Activated naive CD4-positive, alpha-beta T cell (primary cell): ENCODE data around the gene EPS8.
"Not testable (repeated sequence)": the region's sequence is repeated elsewhere in the genome, so short reads cannot be mapped to it uniquely, and the experiment has no call there.

ENCODE experiments used
- DNase-seq, 4 experiments: peaks; one replicate each; lab custom pipeline; 2025; lab: John Stamatoyannopoulos, UW

Gene EPS8

DNA sequence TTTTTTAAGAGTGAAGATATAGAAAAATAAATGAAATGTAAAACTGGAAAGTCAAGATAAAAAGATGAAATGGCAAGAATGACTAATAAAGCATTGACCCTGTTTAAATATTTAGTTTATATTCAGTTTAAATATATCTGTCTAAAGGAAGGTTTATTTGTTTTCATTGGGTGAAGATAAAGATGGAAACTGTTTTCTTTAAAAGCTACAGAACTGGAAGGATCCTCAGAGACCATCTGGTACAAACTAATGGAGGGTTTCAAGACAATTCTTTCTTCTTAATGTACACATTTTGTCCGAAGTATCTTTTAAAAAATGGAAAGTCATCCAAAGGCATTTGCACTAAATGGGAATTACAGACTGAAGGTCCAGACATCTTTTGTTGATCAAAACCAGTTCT is 142.6 kb downstream of the EPS8 start:
- DNase-seq: no peak

DNA sequence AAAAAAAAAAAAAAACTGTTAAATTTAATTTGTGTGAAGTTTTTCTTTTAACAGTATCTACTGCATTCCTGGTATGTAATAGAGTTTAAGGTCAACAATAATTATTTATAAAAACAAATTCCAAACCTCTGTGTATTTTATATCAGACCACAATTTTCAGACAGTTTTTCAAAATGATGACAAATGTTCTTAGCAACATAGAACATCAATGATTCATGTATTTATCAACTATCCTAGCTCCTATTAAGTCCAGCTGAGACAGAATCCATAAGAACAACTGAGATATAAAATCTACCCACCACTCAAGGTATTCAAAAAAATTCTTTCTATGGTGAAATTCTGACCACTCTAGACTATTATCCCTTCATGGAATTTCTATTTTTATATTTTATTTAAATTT is 144.5 kb downstream of the EPS8 start:
- no peak for DNase-seq

DNA sequence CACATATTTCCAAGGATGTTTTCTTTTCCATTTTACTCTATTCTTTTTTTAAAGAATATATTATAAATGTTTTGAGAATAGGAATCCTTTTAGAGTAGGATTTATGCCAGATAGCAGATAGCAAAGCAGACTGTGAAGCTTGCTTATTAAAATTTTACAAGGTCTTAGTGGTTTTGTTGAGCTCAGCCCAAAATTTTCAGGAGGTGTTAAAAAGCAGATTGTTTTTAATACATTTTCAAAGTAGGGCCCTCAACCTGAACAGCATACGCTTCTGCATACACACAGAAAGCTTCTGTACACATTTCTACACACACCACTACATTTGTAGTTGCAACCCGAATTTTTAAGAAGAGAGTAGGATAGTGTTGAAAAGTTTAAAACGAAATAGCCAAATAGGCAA is 151.0 kb downstream of the EPS8 start:
- DNase-seq: no peak

- no peak for DNase-seq
Observed at GRCh38 chr12:15636060-15636890, 152.9 kb downstream of the EPS8 start.

- no peak for DNase-seq
Observed at GRCh38 chr12:15634010-15634683, 155.0 kb downstream of the EPS8 start.

GRCh38 chr12:15633201-15633600 is 156.0 kb downstream of the EPS8 start:
- DNase-seq: no peak

DNA sequence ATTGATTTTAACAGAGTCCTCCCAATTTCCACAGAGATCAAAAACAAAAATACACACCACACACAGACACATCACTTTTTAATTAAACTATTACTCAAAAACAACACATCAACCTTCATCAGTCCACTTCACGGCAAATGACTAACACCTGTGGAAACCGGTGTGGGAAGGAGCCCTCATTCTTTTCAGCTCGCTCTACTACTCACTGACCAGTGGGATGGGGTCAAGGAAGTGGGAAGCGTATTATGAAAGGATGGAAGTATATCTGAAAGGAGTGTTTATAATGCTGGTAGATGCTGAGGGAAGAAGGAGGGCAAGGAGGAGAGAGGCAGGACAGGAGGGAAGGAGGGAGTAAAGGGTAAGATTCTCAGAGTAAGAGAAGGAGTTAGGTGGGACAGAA is 156.5 kb downstream of the EPS8 start:
- DNase-seq: no peak

DNA sequence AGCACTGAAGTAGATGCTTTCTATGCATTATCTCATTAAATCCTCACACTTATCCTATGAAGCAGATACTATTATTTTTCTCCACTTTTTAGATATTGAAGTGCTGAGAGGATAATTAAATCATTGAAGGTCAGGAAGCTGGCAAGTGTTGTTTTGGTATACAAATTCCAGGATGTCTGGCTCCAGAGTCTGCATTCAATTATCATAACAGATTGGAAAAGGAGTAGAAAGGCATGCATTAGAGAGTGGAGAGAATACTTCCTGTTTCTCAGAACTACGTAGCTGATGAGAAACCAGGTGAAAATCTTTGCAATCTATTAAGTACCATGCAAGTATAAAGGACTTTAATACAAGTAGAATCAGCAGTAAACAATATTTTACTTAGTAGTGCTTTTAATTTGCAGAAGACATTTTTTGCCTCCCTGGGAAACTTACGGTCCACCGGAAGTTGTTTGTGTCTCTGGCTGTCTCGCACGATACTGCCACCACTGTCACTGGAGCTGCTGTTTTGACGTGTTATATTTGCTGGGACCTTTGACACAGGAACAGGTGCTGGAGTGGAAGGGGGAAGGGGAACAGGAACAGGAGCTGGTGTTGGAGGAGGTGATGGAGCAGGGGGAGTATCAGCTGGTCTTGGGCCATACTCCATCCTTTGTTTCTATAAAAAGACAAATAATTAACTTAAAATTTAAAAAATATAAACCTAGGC is 158.0 kb downstream of the EPS8 start:
- DNase-seq: no peak

DNA sequence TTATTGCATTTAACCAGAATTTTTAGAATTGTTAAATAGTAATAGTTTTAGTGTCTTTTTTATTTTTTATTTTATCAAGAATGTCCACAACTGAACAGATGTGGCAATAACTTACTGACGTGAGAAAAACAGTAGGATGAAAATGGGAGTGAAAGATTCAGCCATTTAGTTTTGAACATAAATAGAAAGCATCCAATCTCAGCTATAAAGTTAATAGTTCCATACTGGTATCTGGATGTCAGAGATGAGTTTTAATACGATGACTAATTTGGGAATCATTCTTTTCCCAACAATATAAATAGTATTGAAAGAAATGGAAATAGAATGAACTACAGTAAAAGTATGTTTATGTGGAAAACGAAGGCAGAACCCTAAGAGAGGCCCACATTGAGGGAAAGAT is 159.4 kb downstream of the EPS8 start:
- DNase-seq: no peak

GRCh38 chr12:15629108-15629507 is 160.1 kb downstream of the EPS8 start:
- no peak for DNase-seq

GRCh38 chr12:15627995-15628945 is 160.9 kb downstream of the EPS8 start:
- DNase-seq: no peak

DNA sequence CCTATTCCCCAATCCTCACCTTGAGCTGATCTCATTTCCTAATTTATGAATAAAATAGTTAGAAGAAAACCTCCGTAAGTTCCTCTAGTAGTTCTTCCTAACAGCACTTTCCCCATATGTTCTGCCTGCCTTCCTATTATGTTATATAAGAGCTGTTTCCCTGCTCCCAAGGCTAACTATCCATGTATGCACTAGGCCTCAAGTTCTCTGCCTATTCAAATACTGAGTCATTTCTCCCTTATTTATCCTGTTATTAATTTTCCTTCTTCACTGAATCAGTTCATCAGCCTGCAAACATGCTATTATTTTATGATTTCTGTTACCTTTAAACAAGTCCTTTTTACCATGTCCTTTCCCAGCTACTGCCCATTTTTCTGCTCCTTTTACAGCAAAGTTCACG is 164.1 kb downstream of the EPS8 start:
- no peak for DNase-seq

DNA sequence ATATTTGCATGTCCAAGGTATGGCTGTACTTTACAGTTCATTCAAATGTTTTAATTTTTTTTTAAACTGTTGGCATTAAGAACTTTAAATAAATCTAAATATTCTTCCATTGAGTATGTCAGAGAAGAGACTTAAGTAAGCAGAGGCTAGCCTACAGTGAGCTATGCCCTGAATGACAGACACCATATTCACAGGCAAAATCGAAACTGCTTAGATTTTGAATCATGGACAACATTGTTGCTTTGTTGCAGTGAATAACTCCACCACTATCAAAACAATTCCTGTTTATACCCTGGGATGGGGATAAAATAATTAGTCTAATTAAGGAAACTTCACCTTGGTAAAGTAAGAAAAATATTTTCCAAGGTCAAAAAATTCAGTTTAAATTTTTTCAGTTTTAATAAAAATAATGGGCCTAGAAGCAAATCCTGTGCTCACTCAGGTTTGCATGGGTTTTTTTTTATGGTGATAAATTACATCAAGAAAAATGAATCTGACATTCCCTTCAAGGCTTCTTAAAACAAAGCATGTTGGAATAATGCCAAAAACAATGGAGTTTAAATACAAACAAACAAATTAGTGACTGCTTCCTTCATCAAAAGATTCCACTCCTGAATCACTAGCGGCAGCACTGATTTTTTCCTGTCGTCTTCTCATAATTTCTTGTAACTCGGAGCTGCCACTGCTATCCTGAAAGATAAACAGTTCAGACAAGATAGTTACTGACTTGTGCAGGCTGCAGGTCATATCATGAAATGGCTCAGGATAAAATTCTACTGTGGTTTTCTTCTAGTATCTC is 168.2 kb downstream of the EPS8 start:
- DNase-seq: no peak

GRCh38 chr12:15616495-15616894 is 172.7 kb downstream of the EPS8 start:
- not testable (repeated sequence) for DNase-seq

- no peak for DNase-seq
Observed at GRCh38 chr12:15613981-15614380, 175.2 kb downstream of the EPS8 start.

GRCh38 chr12:15608941-15609340 is 180.2 kb downstream of the EPS8 start:
- no peak for DNase-seq

DNA sequence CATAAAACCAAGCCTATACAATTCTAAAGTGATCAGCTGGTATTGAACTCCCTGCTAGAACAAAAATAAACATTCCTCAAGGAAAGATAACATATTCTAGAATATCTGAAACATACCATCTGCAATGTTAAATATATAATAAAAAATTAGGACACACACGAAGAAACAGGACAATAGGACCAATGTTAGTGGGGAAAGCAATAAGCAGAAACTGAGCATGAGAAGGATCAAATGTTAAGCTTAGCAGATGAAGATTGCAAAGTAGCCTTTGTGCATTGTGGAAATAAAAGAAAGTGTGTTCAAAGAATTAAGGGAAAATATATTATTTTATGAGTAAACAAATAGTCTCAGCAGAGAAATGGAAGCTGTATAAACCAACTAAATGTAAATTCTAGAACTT is 180.8 kb downstream of the EPS8 start:
- DNase-seq: no peak

GRCh38 chr12:15605881-15606590 is 183.2 kb downstream of the EPS8 start:
- DNase-seq: no peak

- no peak for DNase-seq
Observed at GRCh38 chr12:15603474-15604085, 185.6 kb downstream of the EPS8 start.
